ENCODE data around the gene MICAL1.
"Not testable (repeated sequence)": the region's sequence is repeated elsewhere in the genome, so short reads cannot be mapped to it uniquely, and the experiment has no call there.

The MICAL1 gene

DNA sequence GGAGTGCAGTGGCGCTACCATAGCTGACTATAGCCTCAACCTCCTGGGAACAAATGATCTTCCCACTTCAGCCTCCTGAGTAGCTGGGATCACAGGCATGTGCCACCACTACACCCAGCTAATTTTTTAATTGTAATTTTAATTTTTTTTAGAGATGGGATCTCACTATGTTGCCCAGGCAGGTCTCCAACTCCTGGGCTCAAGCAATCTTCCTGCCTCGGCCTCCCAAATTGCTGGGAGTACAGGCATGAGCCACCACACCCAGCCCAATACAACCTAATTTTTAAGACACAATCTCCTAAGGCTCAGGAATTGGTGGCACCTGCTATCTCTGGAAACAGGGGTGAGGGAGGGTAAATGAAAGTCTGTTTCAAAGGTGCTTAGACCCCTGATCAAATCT, 21.6 kb upstream of the MICAL1 start:
- no peak for DNase-seq

GRCh38 chr6:109475625-109476024, 20.1 kb upstream of the MICAL1 start:
- DNase-seq = no peak

DNA sequence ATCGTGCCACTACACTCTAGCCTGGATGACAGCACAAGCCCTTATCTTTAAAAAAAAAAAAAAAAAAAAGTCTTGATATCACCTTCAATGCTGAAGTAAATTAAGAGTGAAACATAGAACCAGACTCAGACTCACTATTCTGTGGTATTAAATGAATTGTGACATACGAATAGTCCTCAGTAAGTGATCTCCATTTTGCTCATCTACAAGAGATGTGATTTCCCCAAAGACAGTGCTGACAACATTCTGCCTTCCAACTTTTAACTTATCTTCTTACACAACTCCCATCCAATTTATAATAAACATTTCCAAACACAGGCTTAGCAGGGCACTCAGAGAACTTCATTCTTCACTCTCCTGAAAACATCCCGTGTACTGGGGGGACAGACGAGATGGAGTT, 19.4 kb upstream of the MICAL1 start:
- no peak for DNase-seq

DNA sequence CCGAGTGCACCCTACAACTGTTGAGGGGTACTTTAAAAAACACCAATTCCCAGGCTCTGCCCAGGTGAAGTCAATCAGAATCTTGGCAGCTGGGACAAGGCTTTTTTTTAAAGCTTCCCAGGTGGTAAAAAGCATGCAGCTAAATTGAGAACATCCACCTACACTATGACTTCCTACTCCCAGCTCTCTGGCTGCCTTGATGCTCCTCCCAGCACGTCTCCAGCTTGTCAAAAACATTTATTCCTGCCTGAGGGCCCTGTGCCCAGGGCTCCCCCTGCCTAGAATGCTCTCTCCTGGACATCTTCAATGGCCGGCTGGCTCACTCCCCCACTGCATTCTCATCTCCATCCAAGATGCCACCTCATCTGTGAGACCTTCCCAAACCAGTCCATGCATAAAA, 17.5 kb upstream of the MICAL1 start:
- no peak for DNase-seq

DNA sequence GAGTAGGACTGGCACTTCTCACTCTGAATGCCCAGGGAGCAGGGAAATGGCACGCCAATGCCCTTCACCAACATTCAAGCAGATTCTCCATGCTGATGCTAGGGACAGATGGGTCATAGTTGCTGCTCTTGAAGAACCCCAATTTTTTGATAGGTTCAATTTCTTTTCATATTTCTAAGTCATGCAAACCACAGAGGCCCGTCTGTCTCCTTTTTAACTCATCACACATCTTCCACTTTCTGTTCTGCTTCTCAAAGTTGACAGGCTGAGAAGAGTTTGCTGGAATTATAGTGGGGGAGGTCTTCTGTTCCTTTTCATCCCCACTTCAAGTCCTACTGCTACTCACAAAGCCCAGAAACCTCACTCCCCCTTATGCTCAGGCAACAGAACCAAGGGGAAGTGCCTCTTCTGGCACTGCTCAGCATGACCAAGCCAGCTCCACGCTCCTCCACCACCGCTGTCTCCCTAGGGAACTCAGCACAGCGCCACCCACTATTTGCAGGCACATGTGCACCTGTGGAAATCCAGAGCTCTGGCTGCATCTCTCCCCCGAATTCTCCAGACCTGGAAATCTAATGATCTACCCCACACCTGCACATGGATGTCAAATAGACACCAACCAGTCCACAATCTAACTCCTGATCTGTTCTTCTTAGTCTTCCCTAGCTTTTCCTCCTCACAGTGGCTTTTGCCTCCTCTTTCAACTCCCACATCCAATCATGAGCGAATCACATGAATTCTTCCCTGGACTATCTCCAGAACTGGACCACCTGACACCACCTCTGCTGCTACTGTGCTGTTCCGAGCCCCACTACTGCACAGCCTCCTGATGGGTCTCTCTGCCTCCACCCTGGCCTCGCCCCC, 16.8 kb upstream of the MICAL1 start:
- DNase-seq = no peak

GRCh38 chr6:109471105-109471810, 15.7 kb upstream of the MICAL1 start:
- no peak for DNase-seq

- DNase-seq = no peak
Measured at GRCh38 chr6:109469591-109470189, 14.1 kb upstream of the MICAL1 start.

- DNase-seq = no peak
Measured at GRCh38 chr6:109467696-109468095, 12.1 kb upstream of the MICAL1 start.

GRCh38 chr6:109466212-109466923, 10.8 kb upstream of the MICAL1 start:
- no peak for DNase-seq

DNA sequence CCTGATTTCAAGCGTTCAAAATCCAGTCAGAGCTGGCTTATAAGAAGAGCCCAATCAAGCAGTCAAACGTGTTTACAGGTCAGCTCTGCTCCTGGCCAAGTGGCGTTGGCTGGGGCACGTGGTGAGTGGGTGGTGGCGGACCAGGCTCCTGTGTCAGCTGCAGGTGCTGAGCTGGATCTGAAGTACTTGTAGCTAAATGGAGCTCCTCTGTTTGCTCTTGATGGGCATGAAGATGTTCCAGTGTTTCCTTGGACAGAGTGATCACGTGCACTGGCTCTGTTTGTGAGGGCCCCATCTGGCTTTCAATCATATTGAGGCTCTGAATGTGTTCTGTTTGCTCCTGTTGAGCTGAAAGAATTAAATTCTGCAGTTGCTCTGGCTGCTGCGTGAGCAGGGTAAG, 10.2 kb upstream of the MICAL1 start:
- no peak for DNase-seq

DNA sequence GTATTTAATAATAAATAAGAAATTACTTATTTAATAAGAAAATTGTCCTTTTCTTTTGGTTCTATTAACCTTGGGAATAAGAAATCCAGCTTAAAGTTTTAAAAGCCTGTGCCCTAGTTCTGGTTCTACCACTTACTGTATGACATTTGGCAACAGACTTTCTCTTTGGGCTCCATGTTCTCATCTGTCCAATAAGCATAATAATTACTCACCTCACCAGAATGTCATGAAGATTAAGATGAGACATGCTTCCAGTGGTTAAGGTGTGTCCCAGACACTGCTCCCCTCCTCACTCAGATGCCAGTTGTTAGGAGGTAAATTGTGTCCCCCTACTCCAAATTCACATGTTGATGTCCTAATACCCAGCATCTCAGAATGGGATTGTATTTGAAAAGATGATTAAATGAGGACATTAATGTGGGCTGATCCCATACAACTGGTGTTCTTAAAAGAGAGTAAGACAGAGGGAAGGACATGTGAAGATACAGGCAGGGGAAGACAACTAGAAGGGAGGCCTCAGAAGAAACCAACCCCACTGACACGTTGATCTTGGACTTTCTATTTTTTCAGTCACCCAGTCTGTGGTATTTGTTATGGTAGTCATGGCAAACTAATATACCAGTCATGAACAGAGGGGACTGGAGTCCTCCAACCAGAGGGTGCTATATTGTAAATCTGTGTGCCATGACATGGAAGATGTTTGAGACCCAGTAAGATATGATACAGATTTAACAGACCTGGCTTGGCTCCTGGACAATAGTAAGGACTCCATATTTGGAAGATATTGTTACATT, 6.4 kb upstream of the MICAL1 start:
- no peak for DNase-seq

DNA sequence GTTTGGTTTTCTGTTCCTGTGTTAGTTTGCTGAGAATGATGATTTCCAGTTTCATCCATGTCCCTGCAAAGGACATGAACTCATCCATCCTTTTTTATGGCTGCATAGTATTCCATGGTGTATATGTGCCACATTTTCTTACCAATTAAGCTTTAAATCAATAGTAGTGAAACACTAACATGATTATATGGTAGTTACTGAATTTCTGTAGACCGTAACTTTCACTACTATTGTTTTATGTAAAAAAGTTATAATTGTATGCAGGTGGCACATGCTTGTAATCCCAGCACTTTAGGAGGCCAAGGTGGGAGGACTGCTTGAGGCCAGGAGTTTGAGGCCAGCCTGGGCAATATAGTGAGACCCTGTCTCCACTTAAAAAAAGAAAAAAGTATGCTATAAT, 5.6 kb upstream of the MICAL1 start:
- DNase-seq = not testable (repeated sequence)

GRCh38 chr6:109460161-109460829, 4.7 kb upstream of the MICAL1 start:
- no peak for DNase-seq

GRCh38 chr6:109458774-109459531, 3.4 kb upstream of the MICAL1 start:
- no peak for DNase-seq

GRCh38 chr6:109457562-109457996, 2.0 kb upstream of the MICAL1 start:
- no peak for DNase-seq

GRCh38 chr6:109456710-109457561, 1.4 kb upstream of the MICAL1 start:
- DNase-seq = no peak

GRCh38 chr6:109456111-109456583, 575 bp upstream of the MICAL1 start:
- no peak for DNase-seq

DNA sequence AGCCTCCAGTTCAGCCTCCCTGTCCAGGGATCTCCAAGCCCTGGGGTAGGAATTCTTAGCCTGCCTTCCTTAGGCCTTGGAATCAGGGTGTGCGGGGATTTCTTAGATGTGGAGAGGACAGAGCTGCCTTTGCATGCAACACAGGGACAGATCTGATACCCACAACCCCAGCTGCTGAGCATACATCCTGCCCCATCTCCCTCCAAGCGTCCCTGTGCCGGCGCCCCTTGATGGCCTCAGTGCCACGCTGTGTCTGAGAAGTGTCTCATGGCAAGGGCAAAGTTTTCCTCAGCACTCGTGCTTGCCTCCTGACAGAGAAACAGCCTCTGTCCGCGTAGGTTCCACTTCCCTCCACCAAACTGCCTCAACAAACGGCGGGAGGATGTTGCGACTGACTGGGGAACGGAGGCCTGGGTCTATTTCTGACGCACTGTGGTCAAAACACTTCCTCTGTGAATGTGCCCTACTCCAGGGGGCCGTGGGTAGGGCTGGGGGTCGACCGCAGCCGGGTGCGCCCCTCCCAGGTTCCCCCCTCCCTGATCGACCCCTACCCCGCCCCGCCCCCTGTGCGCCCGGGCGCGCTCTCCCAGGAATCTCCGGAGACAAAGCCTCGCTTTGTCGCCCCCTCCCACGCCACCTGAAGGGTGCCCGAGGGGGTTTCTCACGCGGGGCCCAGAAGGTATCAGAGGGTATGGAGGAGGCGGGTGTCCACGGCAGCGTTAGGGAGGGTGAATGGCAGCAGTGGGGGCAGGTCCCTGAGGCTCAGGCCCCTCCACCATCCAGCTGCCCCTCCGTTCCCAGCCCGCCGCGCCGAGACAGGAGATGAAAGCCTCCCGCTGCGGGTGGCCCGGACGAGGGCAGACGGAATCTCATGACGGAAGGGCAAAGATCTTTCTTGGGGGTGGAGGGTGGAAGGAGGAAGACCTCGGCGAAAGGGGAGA, 806 bp downstream of the MICAL1 start:
- no peak for DNase-seq

Data from T1000 (cell line).